Stimulated activated CD4-positive, alpha-beta T cell treated with anti-CD3 and anti-CD28 coated beads, Interleukin-2, amount 100 ng/mL, for 24 hours (primary cell): ENCODE measurements around the gene IL5.

ENCODE experiments used
- DNase-seq, 2 donors: peaks; one replicate each; pipeline ENCODE4 v3.0.0-alpha.2; 2020

IL5 gene

GRCh38 chr5:132498152-132498551 is 45.2 kb downstream of the IL5 start:
- DNase-seq = no peak

DNA sequence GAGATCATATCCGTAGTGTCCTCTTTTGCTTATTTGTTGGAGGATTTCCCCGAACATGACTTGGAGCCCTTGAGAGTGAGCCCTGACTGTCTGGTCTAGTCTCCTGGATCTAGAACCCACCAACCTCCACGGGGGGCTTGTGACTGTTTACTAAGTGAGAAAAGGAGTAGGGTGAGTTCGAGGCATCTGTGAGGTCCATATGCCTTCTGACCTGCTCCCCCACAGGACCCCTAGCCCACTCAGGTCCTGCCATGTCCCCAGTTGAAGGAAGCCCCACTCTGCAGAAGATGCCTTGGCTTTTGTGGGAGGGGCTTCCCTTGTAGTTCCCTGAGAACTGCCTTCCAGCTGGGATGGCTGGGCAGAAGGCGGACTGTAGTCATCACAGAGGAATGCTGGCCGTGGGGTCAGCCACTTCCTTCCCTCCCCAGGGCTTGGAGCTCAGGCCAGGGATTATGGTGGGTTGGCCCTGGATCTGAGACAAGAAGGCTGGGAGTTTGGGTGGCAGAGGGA is 45.8 kb downstream of the IL5 start:
- peak in 1 of 2 donors; percentile 20 for DNase-seq

DNA sequence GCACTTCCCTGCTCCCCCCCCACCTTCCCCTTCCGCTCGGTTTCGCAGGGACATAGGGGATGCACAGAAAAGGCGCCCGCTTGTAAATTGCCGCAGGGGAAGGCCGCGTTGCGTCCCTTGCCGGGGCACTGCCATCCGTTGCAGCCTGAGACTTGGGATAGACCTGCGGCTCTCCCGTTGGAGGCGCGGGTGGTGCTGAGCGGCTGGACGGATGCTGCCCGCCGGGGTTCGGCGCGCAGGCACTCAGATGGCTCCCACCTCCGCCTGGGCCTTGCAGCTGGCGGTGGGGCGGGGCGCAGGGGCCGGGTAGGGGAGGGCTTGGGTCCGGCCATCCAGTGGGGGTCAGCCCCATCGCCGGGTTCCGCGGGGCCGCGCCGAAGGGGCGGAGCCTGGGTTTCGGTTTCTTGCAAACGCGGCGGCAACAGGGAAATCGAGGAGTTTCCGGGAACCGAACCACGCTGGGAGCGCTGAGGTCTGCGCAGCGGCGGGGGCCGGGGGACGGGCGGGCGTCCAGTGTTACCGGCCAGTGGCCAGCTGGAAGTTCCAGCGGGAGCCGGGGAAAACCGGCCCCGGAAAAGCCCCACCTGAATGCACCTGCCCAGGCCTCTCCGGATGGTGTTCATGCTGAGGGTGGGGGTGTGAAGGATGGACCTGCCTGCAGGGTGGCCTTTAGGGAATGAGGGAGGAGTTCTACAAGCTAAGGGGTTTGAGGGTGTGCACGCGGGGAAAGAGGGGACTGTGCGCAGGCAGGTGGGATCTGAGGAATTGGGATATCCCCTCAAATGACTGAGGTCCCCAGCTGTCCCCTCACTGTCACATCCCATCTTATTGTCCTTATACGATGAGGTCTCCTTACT is 46.5 kb downstream of the IL5 start:
- DNase-seq = peak; percentile 67 to 75

GRCh38 chr5:132496191-132496630 is 47.1 kb downstream of the IL5 start:
- peak; percentile 84 to 85 for DNase-seq

DNA sequence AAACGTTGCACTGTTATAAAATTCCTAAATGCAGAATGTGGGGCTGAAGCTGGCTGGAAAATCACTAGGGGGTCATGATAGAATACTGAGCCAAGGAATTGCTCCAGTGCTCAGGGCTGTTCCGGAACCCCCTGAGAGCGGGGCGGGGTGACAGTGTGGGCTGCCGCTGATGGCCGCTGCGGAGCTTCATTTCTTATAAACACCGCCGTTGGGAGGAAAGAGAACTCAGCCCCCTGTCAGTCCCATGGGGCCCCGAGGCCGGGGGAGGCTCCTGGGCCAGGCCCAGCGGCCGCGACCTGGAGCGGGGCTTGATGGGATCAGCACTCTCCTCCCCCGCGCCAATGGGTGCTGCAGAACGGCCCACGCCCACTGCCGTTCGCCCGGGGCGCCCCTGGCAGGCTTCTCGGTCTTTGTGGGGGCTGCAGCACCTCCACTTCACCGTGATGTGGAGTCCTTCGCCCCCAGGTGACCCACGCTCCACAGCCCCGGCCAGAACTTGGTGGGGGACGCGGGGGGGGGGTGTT is 47.6 kb downstream of the IL5 start:
- peak; percentile 79 to 80 for DNase-seq

- no peak for DNase-seq
Measured at GRCh38 chr5:132493821-132494220, 49.5 kb downstream of the IL5 start.

- no peak for DNase-seq
Measured at GRCh38 chr5:132493241-132493640, 50.1 kb downstream of the IL5 start.

- no peak for DNase-seq
Measured at GRCh38 chr5:132492386-132493125, 50.8 kb downstream of the IL5 start.
